ENCODE data around the gene ZNF808. TPM values are rescaled to one million over a fixed set of nuclear protein-coding genes. Genes with fewer than 3 reads are reported as not detected.

The ZNF808 gene
- total and polyA plus RNA-seq, 2 of the 13 experiments (the other 11 are each of a cell fraction or from before 2014, with no cell fraction given), result 3.0 to 7.4 TPM

- no peak for TF ChIP-seq ZNF691 (CRISPR knock-in tag; IDR thresholded peaks at IDR 0.05; ENCODE audit: borderline replicate concordance, low read depth)
- no peak for TF ChIP-seq ZNF318 (CRISPR knock-in tag; IDR thresholded peaks at IDR 0.05)
- no peak for TF ChIP-seq SETDB1 (CRISPR knock-in tag; IDR thresholded peaks at IDR 0.05; ENCODE audit: borderline replicate concordance)
- TF ChIP-seq ZSCAN22 (CRISPR knock-in tag; IDR thresholded peaks at IDR 0.05), result no peak
- TF ChIP-seq GLI4 (CRISPR knock-in tag; IDR thresholded peaks at IDR 0.05; ENCODE audit: borderline replicate concordance), result no peak
- no peak for TF ChIP-seq EZH2 (conservative IDR thresholded peaks at IDR 0.05; ENCODE audit: low read depth, low read length)
- TF ChIP-seq ZNF556 (CRISPR knock-in tag; IDR thresholded peaks at IDR 0.05; ENCODE audit: borderline replicate concordance), result no peak
- no peak for TF ChIP-seq ZUFSP (CRISPR knock-in tag; IDR thresholded peaks at IDR 0.05; ENCODE audit: borderline replicate concordance)
- TF ChIP-seq PCBP1 (IDR thresholded peaks at IDR 0.05; ENCODE audit: borderline replicate concordance, low read depth, low read length), result no peak
- no peak for TF ChIP-seq DR1 (CRISPR knock-in tag; IDR thresholded peaks at IDR 0.05)
- no peak for TF ChIP-seq ZBTB10 (CRISPR knock-in tag; IDR thresholded peaks at IDR 0.05; ENCODE audit: borderline replicate concordance)
- no peak for TF ChIP-seq ZSCAN9 (CRISPR knock-in tag; IDR thresholded peaks at IDR 0.05; ENCODE audit: borderline replicate concordance)
These were observed 42.8 kb downstream of the ZNF808 start, which contains the start of gene ZNF701 (continued) for GRCh38 chr19:52570000-52570861.
